Heart right ventricle (tissue), 16 donors: ENCODE measurements around the gene DUS2. TPM values are rescaled to one million over a fixed set of nuclear protein-coding genes. Genes with fewer than 3 reads are reported as not detected.

ENCODE experiments used
- ATAC-seq, 8 donors: fragments of 200-7000 bp; cut with Tn5 transposase; one replicate each; pipeline ENCODE4 v1.9.1; 2020; ENCODE audit warnings: mild to moderate bottlenecking in 8 of 8, moderate library complexity in 8 of 8, moderate number of reproducible peaks in 1 of 8
- DNase-seq, 2 donors: peaks; one replicate each; pipeline ENCODE4 v3.0.0-alpha.2; 2020
- H3K27ac ChIP-seq, 10 donors: fragments of 200-600 bp; sonication (generic) in 2 of 10; one replicate each; pipeline versions ENCODE4 v1.5.0 to v1.8.0; 2020 to 2022; ENCODE audit warnings: mild to moderate bottlenecking in 3 of 10
- H3K27me3 ChIP-seq, 7 donors: fragments of 200-600 bp; one replicate each; pipeline ENCODE4 v1.8.0; 2021 to 2022; ENCODE audit warnings: mild to moderate bottlenecking in 2 of 7
- H3K36me3 ChIP-seq, 9 donors: fragments of 200-600 bp; sonication (generic) in 1 of 9; one replicate each; pipeline versions ENCODE4 v1.5.0 to v1.8.0; 2020 to 2022; ENCODE audit warnings: mild to moderate bottlenecking in 2 of 9
- H3K4me1 ChIP-seq, 9 donors: fragments of 200-600 bp; sonication (generic) in 1 of 9; one replicate each; pipeline versions ENCODE4 v1.5.0 to v1.8.0; 2020 to 2022; ENCODE audit warnings: mild to moderate bottlenecking in 4 of 9
- H3K4me3 ChIP-seq, 10 donors: fragments of 200-600 bp; sonication (generic) in 2 of 10; one replicate each; pipeline versions ENCODE4 v1.5.0 to v1.8.0; 2020 to 2022; ENCODE audit warnings: mild to moderate bottlenecking in 7 of 10, moderate library complexity in 2 of 10
- H3K9me3 ChIP-seq, 11 donors: fragments of 200-600 bp in 10 of 11; sonication (generic) in 2 of 11; one replicate each; pipeline versions ENCODE4 v1.5.0 to v1.8.0; 2013 to 2022; ENCODE audit warnings: mild to moderate bottlenecking in 2 of 11, control low read depth in 1 of 11, moderate library complexity in 1 of 11
- WGBS, 2 donors: extraction: QIAGEN DNeasy Blood & Tissue Kit; methylation state at CpG; one replicate each; pipeline ENCODE4 v1.1.7; 2013; ENCODE audit warnings: inconsistent platforms in 1 of 2; 5-methylcytosine and 5-hydroxymethylcytosine counted together
- intact Hi-C, 10 donors: fragments of 100-400 bp; cut with DNase I; formaldehyde crosslinking; loops; one replicate each; pipeline versions ENCODE4 v1.11.1 to v1.14.2; 2022
- polyA plus RNA-seq, 2 donors: library from polyadenylated mRNA; stranded (reverse); fragments of 200-250 nt; gene quantifications; one replicate each; pipeline ENCODE4 v1.2.3, GENCODE V29; 2013
- total RNA-seq, 10 donors: library from RNA; stranded (reverse); fragmentation: NEBNext Ultra II Directional in 3 of 10; extraction: Animal tissue kit (Norgen Biotek cat#: 25700) in 3 of 10; gene quantifications; one replicate each; pipeline versions ENCODE4 v1.2.1 to v1.2.4, GENCODE V29; 2021 to 2023
- TF ChIP-seq, protein P1 (sequence below), 9 donors: fragments of 200-600 bp; sonication (generic) in 2 of 9; IDR thresholded peaks; one replicate each; pipeline versions ENCODE4 v1.5.0 to v1.8.0; 2021 to 2022; ENCODE audit warnings: antibody characterized with exemption in 9 of 9, mild to moderate bottlenecking in 5 of 9, moderate library complexity in 1 of 9
- donor health status: Arrhythmogenic right ventricular cardiomyopathy.
- donor health status: ischemic (EF 13 %, LVEDD 7.1; RV severe dilation, severe dysfunction).
- donor health status: healthy with polysubstance abuse.
- donor health status: DM: no; HTN: yes; CAD: no.
- donor health status: DM: no; HTN: no; CAD: no.
- donor health status: ischemic (EF 25% LVEDD 6.9; RV normal size, moderate dysfunction).
- donor health status: ischemic (EF 25% LVEDD 5.7; RV mildly dilated, moderate dysfunction).
- donor health status: healthy.
- donor health status: DM: yes; HTN: yes; CAD: no.
- donor health status: Ischemic cardiomyopathy.
- donor health status: ischemic (EF 35%, LVEDD 5.7; RV mildly dilated, moderate dysfunction).
- donor health status: nonischemic (EF 11% LVEDD 7.7; RV severe dilation, severe dysfunction).
- donor health status: DM: yes; HTN: yes; CAD: no.
- donor health status: PGD.
- donor health status: ischemic (EF 29% LVEDD 5.4; RV normal size, mild dysfunction).
- donor health status: nonischemic (EF 23%, LVEDD 6.1; RV moderate dilation, normal function).

DUS2 gene
- total and polyA plus RNA-seq, 12 donors: 4.2 to 13.1 (median 7.2) TPM

- ATAC-seq: no peak
- H3K36me3 ChIP-seq: peaks cover 0 to 13% (median 0%) of the 10 kb centered on the region in 9 donors
These were observed 59.6 kb downstream of the DUS2 start for GRCh38 chr16:68082629-68083238.

DNA sequence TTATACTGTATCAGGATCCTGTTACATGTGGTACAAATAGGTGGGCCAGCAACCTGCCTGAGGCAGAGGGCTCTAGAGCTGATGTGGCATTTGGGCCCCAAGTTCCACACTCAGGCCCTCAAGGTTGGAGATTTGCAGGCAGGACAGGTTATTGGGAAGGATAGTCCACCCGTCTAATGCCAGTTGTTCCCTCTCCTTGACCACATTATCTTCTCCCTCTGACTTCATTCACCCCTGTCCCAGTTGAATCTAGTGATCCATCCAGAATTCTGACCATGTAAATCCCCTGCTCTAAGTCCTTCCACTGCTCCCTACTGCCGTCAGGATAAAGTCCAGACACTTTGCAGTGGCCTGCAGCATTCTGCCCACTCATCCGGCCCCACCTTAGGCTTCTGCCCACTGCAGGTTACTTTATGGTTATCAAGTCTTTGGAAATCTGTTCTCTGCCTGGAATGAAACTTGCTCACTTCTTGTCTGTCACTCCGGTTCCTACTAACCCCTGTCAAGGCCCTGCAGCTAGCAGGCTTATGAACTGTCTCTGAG, 60.2 kb downstream of the DUS2 start:
- intact Hi-C loops: loop anchor here in 1 of 10 donors (10.0 kb wide), 1 partner anchor 151 kb away; the partner anchor contains the start of gene ESRP2
- DNase-seq: no peak
- H3K27me3 ChIP-seq: no peaks in the 10 kb centered on the region
- 91 to 92% methylated on average over 4 of the region's 4 CpGs for WGBS, 2 donors
- peaks cover 0 to 7% (median 0%) of the 10 kb centered on the region in 9 donors for H3K36me3 ChIP-seq
- H3K9me3 ChIP-seq: no peaks in the 10 kb centered on the region
- H3K4me3 ChIP-seq: no peak overlapping the region
- H3K4me1 ChIP-seq: peaks cover 16 to 85% (median 69%) of the 10 kb centered on the region in 9 donors
- TF ChIP-seq, protein P1, sequence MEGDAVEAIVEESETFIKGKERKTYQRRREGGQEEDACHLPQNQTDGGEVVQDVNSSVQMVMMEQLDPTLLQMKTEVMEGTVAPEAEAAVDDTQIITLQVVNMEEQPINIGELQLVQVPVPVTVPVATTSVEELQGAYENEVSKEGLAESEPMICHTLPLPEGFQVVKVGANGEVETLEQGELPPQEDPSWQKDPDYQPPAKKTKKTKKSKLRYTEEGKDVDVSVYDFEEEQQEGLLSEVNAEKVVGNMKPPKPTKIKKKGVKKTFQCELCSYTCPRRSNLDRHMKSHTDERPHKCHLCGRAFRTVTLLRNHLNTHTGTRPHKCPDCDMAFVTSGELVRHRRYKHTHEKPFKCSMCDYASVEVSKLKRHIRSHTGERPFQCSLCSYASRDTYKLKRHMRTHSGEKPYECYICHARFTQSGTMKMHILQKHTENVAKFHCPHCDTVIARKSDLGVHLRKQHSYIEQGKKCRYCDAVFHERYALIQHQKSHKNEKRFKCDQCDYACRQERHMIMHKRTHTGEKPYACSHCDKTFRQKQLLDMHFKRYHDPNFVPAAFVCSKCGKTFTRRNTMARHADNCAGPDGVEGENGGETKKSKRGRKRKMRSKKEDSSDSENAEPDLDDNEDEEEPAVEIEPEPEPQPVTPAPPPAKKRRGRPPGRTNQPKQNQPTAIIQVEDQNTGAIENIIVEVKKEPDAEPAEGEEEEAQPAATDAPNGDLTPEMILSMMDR (IDR thresholded peaks at IDR 0.05): no peak
- ATAC-seq: no peak
- H3K27ac ChIP-seq: peak overlapping the region in 8 of 10 donors; percentile 94 to 100 (median 99)

More at GRCh38 chr16:68082629-68083238, 59.6 kb downstream of the DUS2 start:
- peak overlapping the region in 6 of 10 donors; percentile 15 to 100 (median 99) for H3K27ac ChIP-seq
- DNase-seq: no peak
- 83 to 86% methylated on average over 2 of the region's 2 CpGs for WGBS, 2 donors
- no peaks in the 10 kb centered on the region for H3K27me3 ChIP-seq
- TF ChIP-seq, protein P1 (IDR thresholded peaks at IDR 0.05): no peak
- H3K4me3 ChIP-seq: no peak overlapping the region
- intact Hi-C loops: loop anchor here in 1 of 10 donors (10.0 kb wide), 1 partner anchor 152 kb away; the partner anchor contains the start of gene ESRP2
- H3K4me1 ChIP-seq: peaks cover 16 to 85% (median 68%) of the 10 kb centered on the region in 9 donors
- H3K9me3 ChIP-seq: no peaks in the 10 kb centered on the region

GRCh38 chr16:68083861-68084503, 60.9 kb downstream of the DUS2 start:
- 40 to 41% methylated on average over 21 of the region's 21 CpGs for WGBS, 2 donors
- TF ChIP-seq, protein P1 (IDR thresholded peaks at IDR 0.05): peak in 2 of 9 donors; percentile 5 to 8
- DNase-seq: no peak
- peak overlapping the region; percentile 94 to 100 (median 98) for H3K27ac ChIP-seq
- H3K4me1 ChIP-seq: peaks cover 16 to 85% (median 68%) of the 10 kb centered on the region in 9 donors
- peak in 3 of 8 donors; percentile 0 to 19 (median 1) for ATAC-seq
- H3K27me3 ChIP-seq: no peaks in the 10 kb centered on the region
- H3K4me3 ChIP-seq: peak overlapping the region in 9 of 10 donors; percentile 58 to 93 (median 86)
- no peaks in the 10 kb centered on the region for H3K9me3 ChIP-seq
- H3K36me3 ChIP-seq: peaks cover 0 to under 1% (median 0%) of the 10 kb centered on the region in 9 donors
- intact Hi-C loops: loop anchor here in 1 of 10 donors (10.0 kb wide), 1 partner anchor 151 kb away; the partner anchor contains the start of gene ESRP2
